HG03457 (cell line): Measurements from ENCODE around the gene CCDC110.
"Not testable (repeated sequence)": the region's sequence is repeated elsewhere in the genome, so short reads cannot be mapped to it uniquely, and the experiment has no call there.

Experiments used
- ATAC-seq: cut with Tn5 transposase; IDR thresholded peaks from one replicate; pipeline ENCODE4 v1.9.1; 2021; ENCODE audit warnings: moderate number of reproducible peaks; ENCODE audit not compliant: unreplicated experiment

The CCDC110 gene

GRCh38 chr4:185471235-185472102, at the start of gene CCDC110:
Gene CCDC110 (minus strand): TSS chr4:185471733. CDS start chr4:185471683, 50 bp downstream.
- ATAC-seq = peak; percentile 83

GRCh38 chr4:185520119-185520518, 48.6 kb upstream of the CCDC110 start:
- no peak for ATAC-seq

DNA sequence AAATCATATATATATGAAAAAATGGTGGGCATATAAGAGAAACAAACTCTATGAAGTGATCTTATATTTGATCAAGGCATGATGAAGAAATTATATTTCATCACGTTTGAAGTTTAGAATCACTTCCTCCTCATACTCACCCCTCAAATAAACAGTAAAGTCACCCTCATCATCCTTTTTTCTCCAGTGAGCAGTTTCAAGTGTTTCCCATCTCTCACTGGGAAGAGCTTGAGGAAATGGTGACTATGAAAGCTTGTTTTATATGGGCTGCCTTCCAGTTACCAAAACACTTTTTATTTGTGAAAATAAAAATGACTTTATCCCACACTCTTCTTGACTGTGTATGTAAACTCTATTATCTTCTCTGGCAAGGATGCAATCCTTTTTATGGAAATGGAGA, 47.0 kb upstream of the CCDC110 start:
- no peak for ATAC-seq

DNA sequence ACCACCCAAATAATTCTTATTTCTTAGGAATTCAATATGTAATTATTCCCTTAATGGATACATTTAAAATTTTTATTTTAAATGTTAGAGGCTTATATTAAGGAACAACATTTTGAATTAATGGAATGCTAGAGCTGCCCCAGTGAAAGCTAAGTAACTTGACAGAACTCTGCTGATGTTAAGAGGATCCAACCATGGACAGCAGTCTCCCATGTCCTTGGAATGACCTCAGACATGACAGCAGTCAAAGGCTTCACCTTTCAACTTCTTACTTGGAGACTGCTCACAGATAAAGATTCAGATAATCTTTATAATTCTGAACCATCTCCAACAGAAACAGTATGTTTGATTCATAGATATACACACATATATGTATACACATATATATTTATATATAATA, 46.5 kb upstream of the CCDC110 start:
- no peak for ATAC-seq

GRCh38 chr4:185515248-185515647, 43.7 kb upstream of the CCDC110 start:
- no peak for ATAC-seq

DNA sequence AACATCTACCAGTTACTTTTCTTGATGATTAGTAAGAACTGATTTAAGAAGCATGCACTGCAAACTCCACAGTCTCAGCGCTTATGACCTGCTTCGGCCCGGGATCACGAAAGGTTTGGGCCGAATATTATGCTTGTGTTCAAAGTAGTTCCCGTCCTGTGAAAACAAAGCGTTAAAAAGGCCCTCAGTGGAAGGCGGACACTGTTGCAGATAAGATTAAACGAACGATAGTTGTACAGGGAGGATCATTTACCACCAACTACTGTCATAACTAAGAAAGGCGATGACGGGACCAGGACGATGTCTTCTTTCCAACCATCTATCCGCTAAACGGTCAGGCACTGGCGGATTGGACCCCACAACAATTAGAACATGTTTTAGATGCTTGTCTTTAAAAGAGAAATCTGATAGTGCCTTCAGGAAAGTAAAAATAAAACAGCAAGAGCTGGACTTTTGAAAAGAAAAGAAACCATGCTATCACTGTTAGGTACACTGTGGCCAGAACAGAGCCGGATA, 42.7 kb upstream of the CCDC110 start:
- no peak for ATAC-seq

DNA sequence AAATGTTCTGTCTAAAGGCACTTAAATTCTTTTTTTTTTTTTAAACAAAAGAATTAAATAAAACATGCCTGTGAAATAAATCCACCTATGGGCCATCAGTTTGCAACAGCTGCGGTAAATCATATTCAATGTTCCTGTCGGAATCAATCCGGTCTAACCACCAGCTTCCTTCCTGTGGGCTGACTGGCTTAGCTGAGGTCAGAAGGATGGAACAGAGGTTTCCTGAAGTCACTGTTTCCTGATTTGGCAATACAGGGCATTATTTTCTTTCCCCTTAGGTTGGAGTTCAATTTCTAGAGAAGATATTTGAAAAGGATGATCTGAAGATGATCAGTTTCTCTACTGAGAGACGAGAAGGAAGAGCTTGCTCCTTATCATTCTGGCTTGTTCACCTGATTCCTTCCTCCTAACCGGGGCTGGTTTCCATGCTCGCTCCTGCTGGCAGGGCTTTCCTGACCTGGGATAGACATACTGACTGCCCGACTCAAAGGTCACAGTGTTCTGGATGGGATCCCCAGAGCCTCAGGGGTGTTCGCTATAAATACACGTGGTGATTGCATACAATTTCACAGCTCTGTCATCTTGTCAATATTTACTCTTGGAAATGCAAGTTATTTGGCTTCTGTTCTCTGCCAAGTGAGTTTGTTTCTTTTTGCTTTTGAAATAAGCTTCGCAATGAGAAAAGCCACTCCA, 42.1 kb upstream of the CCDC110 start:
- no peak for ATAC-seq

DNA sequence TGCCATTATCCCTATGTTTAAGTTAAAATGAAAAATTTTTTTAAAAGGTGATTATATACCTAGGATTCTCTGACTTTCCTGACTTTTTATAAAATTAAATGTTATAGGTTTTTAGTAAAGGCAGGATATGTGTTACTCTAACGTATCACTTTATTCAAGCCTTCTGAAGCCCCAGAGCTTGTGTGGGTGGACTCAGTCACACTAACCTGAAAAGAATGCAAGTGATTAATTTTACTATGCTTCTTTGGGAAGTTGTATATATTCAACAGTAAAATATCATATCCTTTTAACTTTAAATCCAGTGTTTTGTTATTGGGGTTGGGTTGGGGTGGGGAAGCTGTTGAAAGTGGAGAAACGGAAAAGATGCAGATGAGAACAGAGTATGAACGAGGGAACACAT, 41.0 kb upstream of the CCDC110 start:
- ATAC-seq = no peak

GRCh38 chr4:185511243-185511642, 39.7 kb upstream of the CCDC110 start:
- ATAC-seq = not testable (repeated sequence)

GRCh38 chr4:185510806-185511205, 39.3 kb upstream of the CCDC110 start:
- ATAC-seq = no peak

GRCh38 chr4:185508181-185508580, 36.6 kb upstream of the CCDC110 start:
- no peak for ATAC-seq

DNA sequence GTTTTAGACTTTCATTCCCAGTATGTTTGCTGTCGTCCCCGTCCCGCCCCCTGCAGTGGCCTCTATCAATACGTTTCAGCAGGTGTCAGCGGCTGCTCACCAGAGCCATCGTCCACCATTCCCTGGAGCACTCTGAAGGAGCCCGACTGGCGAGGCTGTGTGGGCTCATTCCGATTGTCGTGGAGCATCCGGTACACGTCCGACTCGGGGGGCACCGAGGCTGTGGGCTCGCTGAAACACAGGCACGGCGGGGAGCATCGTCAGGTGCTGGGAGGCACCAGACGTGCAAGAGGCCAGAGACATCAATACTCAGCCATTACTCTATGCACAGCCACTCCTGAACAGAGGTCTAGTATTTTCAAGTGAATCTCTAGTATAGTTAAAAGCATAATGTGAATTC, 34.9 kb upstream of the CCDC110 start:
- ATAC-seq = no peak

DNA sequence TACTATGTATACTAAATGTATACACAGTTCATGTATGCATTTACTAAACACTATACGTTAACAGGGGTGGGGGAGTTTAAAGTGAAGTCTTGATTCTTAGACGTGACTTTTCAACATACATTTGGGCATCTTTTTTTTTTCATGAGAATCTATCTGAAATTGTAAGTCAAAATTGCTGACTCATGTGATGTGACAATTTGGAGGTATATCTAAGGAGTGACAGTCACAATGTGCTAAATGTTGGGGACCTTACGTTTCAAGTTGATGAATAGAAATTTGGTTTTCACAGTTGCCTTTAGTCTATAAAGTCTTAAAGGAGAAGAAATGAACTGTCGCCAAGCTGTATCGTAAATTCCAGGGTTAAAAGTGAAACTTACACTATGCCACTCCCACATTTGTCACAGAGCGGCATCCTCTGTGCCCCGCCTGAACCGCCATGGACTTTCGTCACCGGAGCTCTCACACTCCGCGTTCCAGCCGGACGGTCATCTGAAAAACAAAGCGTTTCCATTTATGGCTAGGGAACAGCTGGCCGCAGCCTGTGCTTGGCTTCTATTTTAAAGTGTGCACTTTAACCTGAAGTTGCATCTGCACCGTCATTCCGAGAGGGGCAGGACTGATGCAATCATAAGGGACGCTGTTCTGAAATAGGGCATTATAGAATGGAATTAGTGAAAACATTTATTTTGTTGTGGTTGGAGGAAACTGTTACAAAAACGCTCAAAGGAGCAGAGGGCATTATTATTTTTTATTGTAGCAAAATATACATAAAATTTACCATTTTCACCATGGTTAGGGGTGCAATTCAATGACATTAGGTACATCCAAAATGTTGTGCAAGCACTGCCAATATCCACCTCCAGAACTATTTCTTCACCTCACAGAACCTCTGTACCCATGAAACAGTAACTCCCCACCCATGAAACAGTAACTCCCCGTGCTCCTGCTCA, 32.8 kb upstream of the CCDC110 start:
- ATAC-seq = no peak

DNA sequence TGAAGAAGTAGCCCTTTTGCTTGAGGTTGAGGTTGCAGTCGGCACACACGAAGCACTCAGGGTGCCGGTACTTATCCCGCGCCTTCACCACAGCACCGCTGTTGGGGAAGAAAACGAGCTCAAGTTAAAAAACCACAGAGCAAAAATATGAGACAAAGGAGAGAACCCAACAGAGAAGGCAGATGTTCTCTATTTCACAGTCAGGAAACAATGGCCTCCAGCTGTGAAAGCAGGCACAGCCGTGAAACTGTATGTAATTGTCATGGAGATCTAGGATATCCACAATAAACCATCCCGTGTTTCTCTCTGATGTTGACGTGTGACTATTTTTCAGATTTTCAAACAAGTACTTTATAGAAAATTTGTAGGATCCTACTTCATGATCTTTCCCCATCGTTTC, 30.9 kb upstream of the CCDC110 start:
- ATAC-seq = no peak

GRCh38 chr4:185500576-185500975, 29.0 kb upstream of the CCDC110 start:
- no peak for ATAC-seq

- ATAC-seq = no peak
Measured at GRCh38 chr4:185500035-185500434, 28.5 kb upstream of the CCDC110 start.

GRCh38 chr4:185488650-185489049, 17.1 kb upstream of the CCDC110 start:
- no peak for ATAC-seq

DNA sequence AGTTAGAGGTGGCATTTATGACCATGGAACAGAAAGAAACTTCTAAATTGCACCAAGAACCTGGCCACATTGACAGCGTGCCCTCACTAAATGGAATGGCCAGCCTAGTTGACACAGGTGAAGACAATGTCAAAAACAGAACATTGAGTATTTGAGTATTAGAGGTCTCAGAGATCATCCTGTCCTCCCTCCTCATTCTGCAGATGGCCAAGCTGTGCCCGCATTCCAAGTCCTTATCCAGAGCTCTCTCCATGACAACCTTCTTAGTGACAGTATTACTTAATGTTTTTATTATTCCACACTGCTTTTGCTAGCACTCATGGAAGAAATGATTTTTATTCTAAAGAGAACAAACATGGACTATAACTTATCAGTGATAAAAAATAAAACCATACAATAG, 9.9 kb upstream of the CCDC110 start:
- ATAC-seq = no peak

DNA sequence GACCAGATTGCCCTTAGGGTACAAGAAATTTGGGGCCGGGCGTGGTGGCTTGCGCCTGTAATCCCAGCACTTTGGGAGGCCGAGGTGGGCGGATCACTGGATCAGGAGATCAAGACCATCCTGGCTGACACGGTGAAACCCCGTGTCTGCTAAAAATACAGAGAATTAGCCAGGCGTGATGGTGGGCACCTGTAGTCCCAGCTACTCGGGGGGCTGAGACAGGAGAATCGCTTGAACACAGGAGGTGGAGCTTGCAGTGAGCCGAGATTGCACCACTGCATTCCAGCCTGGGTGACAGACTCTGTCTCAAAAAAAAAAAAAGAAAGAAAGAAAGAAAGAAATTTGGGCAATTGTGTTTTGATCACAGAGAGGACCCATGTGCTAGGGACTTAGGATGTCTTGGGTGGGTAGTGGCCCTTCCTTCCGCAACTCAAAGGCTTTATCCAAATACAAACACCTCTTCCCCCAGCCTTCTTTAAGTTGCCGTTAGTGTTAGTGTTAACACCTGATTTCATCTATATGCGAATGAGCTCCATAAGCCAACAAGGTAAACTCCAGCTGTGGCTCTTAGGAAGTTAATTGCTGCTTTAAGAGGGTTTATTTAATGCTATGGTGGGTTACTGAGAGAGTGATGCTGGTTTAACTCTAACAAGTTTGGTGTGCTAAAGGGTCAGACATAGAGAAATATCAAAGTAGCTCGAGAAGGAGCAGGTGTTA, 8.6 kb upstream of the CCDC110 start:
- ATAC-seq = no peak

DNA sequence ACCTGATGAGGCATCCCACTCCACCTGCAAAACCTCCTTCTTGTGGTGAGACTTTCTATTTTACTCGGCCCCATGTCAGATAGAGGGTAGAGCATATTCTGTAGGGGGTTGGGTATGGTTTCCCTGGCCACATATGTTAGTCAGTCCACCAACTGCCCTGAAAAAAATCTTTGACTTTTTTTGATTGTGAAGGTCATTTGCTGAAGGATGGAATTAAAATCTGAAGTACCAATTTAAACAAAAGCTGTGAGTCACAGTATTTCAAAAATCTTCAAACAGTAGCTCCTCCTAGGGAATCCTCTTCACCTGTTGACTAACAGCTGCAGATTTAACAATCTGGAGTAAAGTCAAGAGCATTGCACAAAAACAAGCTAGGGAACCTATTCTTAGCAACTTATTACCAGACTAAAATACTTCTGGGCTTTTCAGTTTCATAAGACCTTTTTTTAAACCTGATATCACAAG, 8.0 kb upstream of the CCDC110 start:
- ATAC-seq = peak; percentile 79
